GM19463 (cell line): ENCODE data around the gene PTCH2.
"Not testable (repeated sequence)": the region's sequence is repeated elsewhere in the genome, so short reads cannot be mapped to it uniquely, and the experiment has no call there.

ENCODE experiments used
- ATAC-seq: cut with Tn5 transposase; IDR thresholded peaks from one replicate; pipeline ENCODE4 v1.9.1; 2021; ENCODE audit warnings: mild to moderate bottlenecking, moderate library complexity; ENCODE audit not compliant: unreplicated experiment

Gene PTCH2

GRCh38 chr1:44819608-44820327, 23.3 kb downstream of the PTCH2 start:
- ATAC-seq, result peak; percentile 74

GRCh38 chr1:44819196-44819607, 23.9 kb downstream of the PTCH2 start:
- no peak for ATAC-seq

- ATAC-seq, result no peak
Observed at GRCh38 chr1:44817771-44818495, 25.1 kb downstream of the PTCH2 start.

GRCh38 chr1:44817307-44817706, 25.7 kb downstream of the PTCH2 start:
- ATAC-seq, result no peak

GRCh38 chr1:44815926-44816325, 27.1 kb downstream of the PTCH2 start:
- not testable (repeated sequence) for ATAC-seq

GRCh38 chr1:44812822-44813543, 30.1 kb downstream of the PTCH2 start:
- ATAC-seq, result no peak

GRCh38 chr1:44811234-44811633, 31.8 kb downstream of the PTCH2 start:
- no peak for ATAC-seq

GRCh38 chr1:44810762-44811105, 32.3 kb downstream of the PTCH2 start:
- not testable (repeated sequence) for ATAC-seq

GRCh38 chr1:44810101-44810761, 32.8 kb downstream of the PTCH2 start:
- no peak for ATAC-seq

GRCh38 chr1:44808938-44809917, 33.8 kb downstream of the PTCH2 start:
- ATAC-seq, result peak; percentile 46

GRCh38 chr1:44808063-44808937, 34.8 kb downstream of the PTCH2 start, which contains the start of gene BTBD19:
Gene BTBD19 (plus strand): TSS chr1:44808523. CDS start chr1:44808821, 298 bp downstream.
- peak; percentile 26 for ATAC-seq

- ATAC-seq, result peak; percentile 34
Observed at GRCh38 chr1:44807364-44808062, 35.5 kb downstream of the PTCH2 start.

GRCh38 chr1:44806704-44807363, 36.2 kb downstream of the PTCH2 start, which contains the start of gene DYNLT4:
Gene DYNLT4 (minus strand): TSS chr1:44807351. CDS start chr1:44806668, 683 bp downstream.
- ATAC-seq, result no peak

GRCh38 chr1:44806025-44806703, 36.9 kb downstream of the PTCH2 start:
- ATAC-seq, result no peak

GRCh38 chr1:44805311-44806024, 37.6 kb downstream of the PTCH2 start:
- no peak for ATAC-seq

GRCh38 chr1:44803312-44804095, 39.5 kb downstream of the PTCH2 start:
- no peak for ATAC-seq
